NCI-H2227 (cell line): ENCODE data around the gene PCAT7.
"Not testable (repeated sequence)": the region's sequence is repeated elsewhere in the genome, so short reads cannot be mapped to it uniquely, and the experiment has no call there.

Source experiments
- DNase-seq: peaks from one replicate; lab custom pipeline; 2025; ENCODE audit not compliant: unreplicated experiment; lab: John Stamatoyannopoulos, UW

The PCAT7 gene

GRCh38 chr9:94554439-94555331 is at the start of gene PCAT7:
TSS of gene PCAT7 (plus strand) at chr9:94555083.
- DNase-seq = peak; percentile 85

- DNase-seq = not testable (repeated sequence)
Observed at GRCh38 chr9:94506370-94506769, 48.5 kb upstream of the PCAT7 start.

- no peak for DNase-seq
Observed at GRCh38 chr9:94507531-94508258, 47.2 kb upstream of the PCAT7 start.

GRCh38 chr9:94511134-94511954 is 43.5 kb upstream of the PCAT7 start:
- DNase-seq = no peak

DNA sequence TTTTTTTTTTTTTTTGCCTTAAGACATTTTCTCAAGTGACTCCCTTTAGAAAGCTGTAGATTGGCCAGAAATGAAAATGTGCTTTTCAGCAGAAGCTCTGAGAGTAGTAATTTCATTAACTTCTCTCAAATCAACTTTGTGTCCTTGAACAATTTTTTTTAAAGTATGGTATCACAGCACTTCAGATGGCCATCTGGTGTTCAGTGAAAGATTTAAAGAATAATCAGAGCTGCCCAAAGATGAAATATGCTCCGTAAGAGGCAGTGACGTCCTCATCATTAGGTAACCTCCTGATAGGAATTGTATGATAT is 43.0 kb upstream of the PCAT7 start:
- DNase-seq = no peak

DNA sequence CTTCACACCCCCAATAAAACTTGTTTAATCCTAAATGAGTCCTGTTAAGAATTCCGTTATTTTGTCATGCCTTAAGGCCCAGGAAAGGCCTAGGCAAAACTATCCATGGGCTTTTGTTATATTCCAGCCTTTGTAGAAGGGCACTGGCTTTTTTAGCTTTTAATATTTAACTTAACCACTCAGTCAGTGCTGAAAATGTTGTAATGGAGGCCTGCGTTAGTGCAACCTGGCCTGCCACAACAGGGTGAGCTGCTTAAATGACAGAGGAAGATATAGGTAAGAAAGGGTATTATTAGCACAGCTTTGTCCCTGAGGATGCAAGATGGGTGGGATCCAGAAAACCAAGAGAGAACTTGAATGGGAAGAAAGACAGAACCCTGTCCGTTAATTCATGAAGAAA is 40.2 kb upstream of the PCAT7 start:
- no peak for DNase-seq

DNA sequence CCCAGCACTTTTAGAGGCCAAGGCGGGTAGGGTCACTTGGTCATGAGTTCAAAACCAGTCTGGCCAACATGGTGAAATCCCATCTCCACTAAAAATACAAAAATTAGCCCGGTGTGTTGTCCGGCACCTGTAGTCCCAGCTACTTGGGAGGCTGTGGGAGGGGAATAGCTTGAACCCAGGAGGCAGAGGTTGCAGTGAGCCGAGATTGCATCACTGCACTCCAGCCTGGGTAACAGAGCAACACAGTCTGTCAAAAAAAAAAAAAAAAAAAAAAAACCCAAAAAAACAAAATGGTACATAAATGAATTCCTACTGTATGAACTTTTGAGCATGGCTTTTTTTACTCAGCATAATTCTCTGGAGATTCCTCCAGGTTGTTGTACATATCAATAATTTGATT is 37.6 kb upstream of the PCAT7 start:
- no peak for DNase-seq

- DNase-seq = no peak
Observed at GRCh38 chr9:94525396-94526035, 29.4 kb upstream of the PCAT7 start.

GRCh38 chr9:94526271-94526670 is 28.6 kb upstream of the PCAT7 start:
- DNase-seq = no peak

GRCh38 chr9:94526951-94527350 is 27.9 kb upstream of the PCAT7 start:
- DNase-seq = no peak

- no peak for DNase-seq
Observed at GRCh38 chr9:94528886-94529285, 26.0 kb upstream of the PCAT7 start.

- DNase-seq = no peak
Observed at GRCh38 chr9:94533155-94533554, 21.7 kb upstream of the PCAT7 start.

DNA sequence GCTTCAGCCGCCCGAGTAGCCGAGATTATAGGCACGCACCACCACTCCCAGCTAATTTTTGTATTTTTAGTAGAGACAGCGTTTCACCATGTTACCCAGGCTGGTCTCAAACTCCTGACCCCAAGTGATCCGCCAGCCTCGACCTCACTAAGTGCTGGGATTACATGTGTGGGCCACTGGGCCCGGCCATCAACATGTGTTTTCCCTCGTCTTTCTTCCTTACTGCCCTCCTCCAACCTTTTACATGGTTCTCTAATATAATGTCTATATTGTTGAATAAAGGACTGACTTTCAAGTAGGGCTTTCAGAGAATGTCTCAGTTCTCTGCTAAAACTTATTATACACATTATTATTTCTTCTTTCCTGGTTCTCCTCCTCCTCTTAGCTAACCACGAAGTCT is 21.3 kb upstream of the PCAT7 start:
- no peak for DNase-seq

DNA sequence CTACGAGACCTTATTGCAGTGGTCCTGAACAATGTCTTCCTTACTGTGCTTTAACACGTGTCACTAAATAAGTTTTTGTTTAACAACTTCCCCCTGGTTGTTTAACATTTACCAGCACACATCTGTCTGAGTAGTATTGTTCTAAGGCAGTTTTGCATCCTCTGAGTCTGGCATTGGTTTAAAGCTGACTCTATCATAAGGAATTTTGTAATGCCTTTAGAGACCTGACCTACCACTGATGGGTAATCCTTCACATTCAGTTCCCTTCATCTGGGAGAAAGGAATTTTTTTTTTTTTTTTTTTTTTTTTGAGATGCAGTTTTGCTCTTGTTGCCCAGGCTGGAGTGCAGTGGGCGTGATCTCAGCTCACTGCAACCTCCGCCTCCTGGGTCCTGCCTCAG is 20.0 kb upstream of the PCAT7 start:
- no peak for DNase-seq

- no peak for DNase-seq
Observed at GRCh38 chr9:94538908-94539307, 16.0 kb upstream of the PCAT7 start.

DNA sequence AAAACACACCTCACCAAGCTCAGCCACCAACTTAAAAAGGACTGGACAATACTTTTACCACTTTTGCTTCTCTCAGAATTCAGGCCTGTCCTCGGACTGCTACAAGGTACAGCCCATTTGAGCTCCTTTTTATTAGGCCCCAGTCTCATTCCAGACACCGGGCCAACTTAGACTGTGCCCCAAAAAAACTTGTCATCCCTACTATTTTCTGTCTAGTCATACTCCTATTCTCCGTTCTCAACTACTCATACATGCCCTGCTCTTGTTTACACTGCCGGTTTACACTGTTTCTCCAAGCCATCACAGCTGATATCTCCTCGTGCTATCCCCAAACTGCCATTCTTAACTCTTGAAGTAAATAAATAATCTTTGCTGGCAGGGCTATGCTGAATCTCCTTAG is 10.5 kb upstream of the PCAT7 start:
- not testable (repeated sequence) for DNase-seq

GRCh38 chr9:94545940-94546339 is 8.9 kb upstream of the PCAT7 start:
- DNase-seq = no peak

GRCh38 chr9:94553029-94553938 is 1.6 kb upstream of the PCAT7 start:
- DNase-seq = peak; percentile 53

- peak; percentile 50 for DNase-seq
Observed at GRCh38 chr9:94554078-94554438, 825 bp upstream of the PCAT7 start.

- DNase-seq = no peak
Observed at GRCh38 chr9:94557376-94557775, 2.5 kb downstream of the PCAT7 start.
